ENCODE measurements around the gene TMEM109. TPM values are rescaled to one million over a fixed set of nuclear protein-coding genes. Genes with fewer than 3 reads are reported as not detected.

TMEM109 gene
- total and polyA plus RNA-seq, 2 of the 8 experiments (the other 6 are each of a cell fraction or from before 2014, with no cell fraction given) = 27.3 to 30.3 TPM

GRCh38 chr11:60924110-60924905, 10.3 kb downstream of the TMEM109 start, which contains the start of gene TMEM132A (continued):
- TF ChIP-seq USF2 (IDR thresholded peaks at IDR 0.05; ENCODE audit: low read length) = 0 out of 2 replicates have a peak, but pooled peaks have one; percentile 14
- TF ChIP-seq ASH2L (IDR thresholded peaks at IDR 0.05; ENCODE audit: low read length) = peak; percentile 11
- TF ChIP-seq SIX5 (IDR thresholded peaks at IDR 0.05; ENCODE audit: low read depth, low read length) = no peak
- peak; percentile 31 to 59; a peak in 2 of 4 replicates for TF ChIP-seq SIN3A (conservative IDR thresholded peaks at IDR 0.05 in 1 of 2, IDR thresholded peaks at IDR 0.05 in 1 of 2; ENCODE audit: low read depth in 1 of 2, low read length in 2 of 2)
- TF ChIP-seq EGR1 (IDR thresholded peaks at IDR 0.05; ENCODE audit: borderline replicate concordance, low read depth, low read length) = peak; percentile 71
- TF ChIP-seq YY1 (IDR thresholded peaks at IDR 0.05; ENCODE audit: low read depth, low read length) = no peak
- no peak for TF ChIP-seq CHD7 (IDR thresholded peaks at IDR 0.05; ENCODE audit: insufficient replicate concordance, low read length)
- TF ChIP-seq CREB1 (IDR thresholded peaks at IDR 0.05) = 0 out of 2 replicates have a peak, but pooled peaks have one; percentile 50
- no peak for TF ChIP-seq TBP (IDR thresholded peaks at IDR 0.05; ENCODE audit: low read depth, low read length)
